AG10803 (cell line): Measurements from ENCODE around the gene CCNY.
A peak's percentile ranks its signal among the peaks of the same experiment; 100 is the strongest.

Source experiments
- DNase-seq: peaks from one replicate; pipeline ENCODE4 v3.0.0; 2010; ENCODE audit warnings: low read depth
- H3K4me3 ChIP-seq: 2 replicates; pipeline ENCODE4 v1.5.1; 2011; ENCODE audit warnings: mild to moderate bottlenecking, low read length, control low read depth
- TF ChIP-seq, protein P1 (sequence below): conservative IDR thresholded peaks from 2 replicates; pipeline ENCODE4 v1.5.1; 2011; ENCODE audit warnings: mild to moderate bottlenecking, low read length, control low read depth, inconsistent platforms

CCNY gene

DNA sequence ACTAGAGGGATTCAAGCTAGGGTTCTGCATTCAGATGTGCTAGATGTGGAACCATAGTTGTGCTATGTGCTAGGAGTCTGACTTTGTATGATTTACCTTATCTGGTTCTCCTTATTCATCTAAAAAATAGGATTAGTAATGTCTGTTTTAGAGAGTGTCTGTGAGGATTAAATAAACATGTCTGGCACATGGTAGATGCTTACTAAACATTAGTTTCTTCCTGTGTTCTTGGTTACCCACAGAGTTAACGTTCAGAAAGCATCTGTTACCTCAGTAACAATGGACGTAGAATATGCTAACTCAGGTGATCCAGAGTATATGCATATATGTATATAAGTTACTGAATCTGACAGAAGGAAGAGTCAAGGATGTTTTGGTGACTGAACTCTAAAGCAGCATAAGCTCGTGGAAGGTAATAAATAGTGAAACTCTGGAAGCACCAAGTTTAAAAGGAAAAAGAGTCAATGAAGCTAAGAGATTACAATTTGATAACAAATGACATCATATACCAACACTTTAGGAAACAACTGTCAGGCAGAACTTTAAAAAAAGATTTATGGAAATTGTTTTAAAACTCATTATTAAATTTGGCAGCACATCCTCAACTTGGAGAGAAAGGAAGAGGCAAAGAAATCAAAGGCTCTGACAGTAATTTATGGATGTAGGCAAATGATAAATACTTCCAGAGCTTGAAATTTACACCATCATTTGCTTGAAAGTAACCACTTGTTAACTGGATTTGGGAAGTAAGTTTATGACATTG lies 127.0 kb downstream of the CCNY start:
- no peak for DNase-seq

DNA sequence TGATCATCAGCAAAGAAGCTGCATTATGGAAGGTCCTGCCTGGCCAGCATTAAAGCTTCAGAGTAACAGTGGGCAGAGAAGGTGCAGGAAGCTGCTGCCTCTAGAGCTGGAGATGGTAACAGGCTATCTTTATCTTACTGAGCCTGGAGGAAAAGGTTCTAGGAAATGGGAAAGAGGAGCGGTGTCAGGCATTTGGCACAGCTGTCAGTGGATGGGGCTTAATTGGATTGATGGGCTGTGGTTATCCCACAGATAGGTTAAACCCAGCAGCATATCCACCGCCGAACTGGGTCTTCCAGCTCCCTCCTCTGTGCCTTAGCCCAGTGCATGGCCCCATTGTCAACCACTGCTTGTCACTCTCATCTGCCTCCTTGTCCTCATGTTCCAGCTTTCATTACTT lies 127.6 kb downstream of the CCNY start:
- H3K4me3 ChIP-seq, result no peak overlapping the region
- DNase-seq, result no peak
- TF ChIP-seq, protein P1, sequence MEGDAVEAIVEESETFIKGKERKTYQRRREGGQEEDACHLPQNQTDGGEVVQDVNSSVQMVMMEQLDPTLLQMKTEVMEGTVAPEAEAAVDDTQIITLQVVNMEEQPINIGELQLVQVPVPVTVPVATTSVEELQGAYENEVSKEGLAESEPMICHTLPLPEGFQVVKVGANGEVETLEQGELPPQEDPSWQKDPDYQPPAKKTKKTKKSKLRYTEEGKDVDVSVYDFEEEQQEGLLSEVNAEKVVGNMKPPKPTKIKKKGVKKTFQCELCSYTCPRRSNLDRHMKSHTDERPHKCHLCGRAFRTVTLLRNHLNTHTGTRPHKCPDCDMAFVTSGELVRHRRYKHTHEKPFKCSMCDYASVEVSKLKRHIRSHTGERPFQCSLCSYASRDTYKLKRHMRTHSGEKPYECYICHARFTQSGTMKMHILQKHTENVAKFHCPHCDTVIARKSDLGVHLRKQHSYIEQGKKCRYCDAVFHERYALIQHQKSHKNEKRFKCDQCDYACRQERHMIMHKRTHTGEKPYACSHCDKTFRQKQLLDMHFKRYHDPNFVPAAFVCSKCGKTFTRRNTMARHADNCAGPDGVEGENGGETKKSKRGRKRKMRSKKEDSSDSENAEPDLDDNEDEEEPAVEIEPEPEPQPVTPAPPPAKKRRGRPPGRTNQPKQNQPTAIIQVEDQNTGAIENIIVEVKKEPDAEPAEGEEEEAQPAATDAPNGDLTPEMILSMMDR, result no peak

More for the DNA sequence above, 127.0 kb downstream of the CCNY start:
- TF ChIP-seq, protein P1, result no peak
- H3K4me3 ChIP-seq, result no peak overlapping the region

DNA sequence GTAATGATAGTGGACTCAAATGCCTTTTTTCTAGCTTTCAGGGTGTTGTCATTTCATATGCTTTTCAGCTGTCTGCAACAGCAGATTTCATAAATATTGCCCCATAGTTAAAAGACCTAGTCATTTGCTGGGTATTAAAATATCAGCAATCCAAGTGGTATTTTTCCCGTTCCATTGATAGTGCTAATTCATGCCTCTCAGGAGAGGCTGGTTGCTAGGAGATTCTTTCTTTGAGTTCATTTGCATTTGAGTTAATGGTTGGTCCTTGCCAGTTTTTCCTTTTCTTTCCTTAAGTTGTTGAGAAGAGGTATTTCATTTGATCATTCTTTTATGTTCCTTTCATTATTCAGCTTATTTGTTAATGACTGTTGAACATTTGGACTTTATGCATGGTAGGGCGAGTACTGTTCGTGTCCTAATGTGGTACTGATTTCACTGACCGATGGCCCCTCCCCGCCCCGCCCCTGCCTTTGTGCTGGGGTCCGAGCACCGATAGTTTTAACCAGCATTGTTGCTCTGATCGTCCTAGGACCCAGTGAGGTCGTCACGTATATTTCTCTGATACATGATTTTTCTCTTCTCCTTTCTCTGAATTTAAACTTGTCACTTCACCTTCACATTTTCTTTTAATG lies 128.6 kb downstream of the CCNY start:
- peak; percentile 74 for DNase-seq
- TF ChIP-seq, protein P1, result no peak
- H3K4me3 ChIP-seq, result no peak overlapping the region

DNA sequence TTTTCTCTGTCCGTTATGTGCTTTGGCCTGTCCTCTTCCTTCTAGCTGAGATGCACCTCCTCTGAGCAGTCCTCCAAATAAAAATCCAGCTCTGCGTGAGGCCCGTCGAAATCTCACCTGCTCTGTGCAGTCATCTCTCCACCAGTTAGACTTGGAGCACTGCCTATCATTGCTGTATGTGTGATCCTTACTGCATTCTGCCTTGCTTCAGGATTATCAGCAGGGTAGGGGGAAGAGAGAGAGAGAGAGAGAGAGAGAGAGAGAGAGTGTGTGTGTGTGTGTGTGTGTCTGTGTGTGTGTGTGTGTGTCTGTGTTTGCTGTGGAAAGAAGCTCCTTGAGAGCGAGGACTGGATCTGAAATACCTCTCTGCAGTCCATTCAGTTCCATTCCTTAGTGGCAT lies 129.4 kb downstream of the CCNY start:
- TF ChIP-seq, protein P1, result no peak
- DNase-seq, result no peak
- H3K4me3 ChIP-seq, result no peak overlapping the region

DNA sequence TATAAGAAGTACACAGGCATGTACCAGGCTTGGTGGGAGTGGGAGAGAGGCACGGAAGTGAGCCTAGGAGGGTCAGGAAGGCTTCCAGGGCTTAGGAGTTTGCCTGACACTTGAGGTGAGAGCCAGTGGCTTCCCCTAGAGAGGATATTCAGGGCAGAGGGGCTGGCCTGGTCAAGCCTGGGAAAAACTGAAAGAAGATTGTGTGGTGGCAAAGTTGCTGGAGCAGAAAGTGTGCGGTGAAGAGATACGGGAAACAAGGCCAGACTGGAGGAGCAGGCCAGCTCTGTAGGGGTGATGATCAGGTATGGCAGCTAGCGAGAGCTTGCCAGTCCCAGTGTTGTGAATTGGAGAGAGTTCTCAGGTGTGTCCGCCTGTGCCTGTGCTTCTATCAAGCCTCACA lies 129.9 kb downstream of the CCNY start:
- TF ChIP-seq, protein P1, result no peak
- H3K4me3 ChIP-seq, result no peak overlapping the region
- DNase-seq, result no peak

DNA sequence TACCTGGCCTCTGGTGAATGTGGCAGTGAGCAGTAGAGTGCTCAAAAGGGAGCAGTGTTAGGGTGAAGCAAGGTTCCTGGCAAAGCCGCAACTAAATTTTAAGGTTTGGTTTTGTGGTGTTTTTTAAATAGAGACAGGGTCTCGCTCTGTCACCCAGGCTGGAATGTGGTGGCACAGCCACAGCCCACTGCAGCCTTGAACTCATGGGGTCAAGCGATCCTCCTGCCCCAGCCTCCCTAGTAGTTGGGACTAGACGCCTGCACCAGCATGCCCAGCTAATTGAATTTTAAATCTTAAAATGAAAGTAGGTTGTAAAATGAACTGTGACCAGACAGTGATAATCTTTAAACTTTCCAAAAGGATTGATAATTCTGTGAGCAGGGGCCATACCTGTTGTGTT lies 130.4 kb downstream of the CCNY start:
- H3K4me3 ChIP-seq, result no peak overlapping the region
- TF ChIP-seq, protein P1, result no peak
- no peak for DNase-seq

DNA sequence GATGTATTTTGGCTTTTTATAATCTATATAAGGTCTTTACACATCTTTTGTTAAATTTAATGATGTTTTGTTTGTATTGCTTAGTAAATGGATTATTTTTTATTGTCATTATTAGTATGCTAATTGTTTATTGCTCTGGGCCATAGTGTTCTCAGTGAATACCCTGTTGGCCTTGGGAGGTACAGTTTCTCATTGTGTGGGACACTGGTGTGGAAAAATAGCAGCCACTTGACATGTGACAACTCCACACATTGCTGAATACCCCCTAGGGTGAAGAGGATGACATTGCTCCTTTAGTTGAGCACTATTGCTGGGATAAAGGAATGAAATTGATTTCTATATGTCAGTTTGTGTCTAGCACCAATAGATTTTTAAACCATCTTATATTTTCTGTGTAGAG lies 130.9 kb downstream of the CCNY start:
- TF ChIP-seq, protein P1, result no peak
- no peak for DNase-seq
- H3K4me3 ChIP-seq, result no peak overlapping the region
